ENCODE results near the gene FHIT. TPM values are rescaled to one million over a fixed set of nuclear protein-coding genes. Genes with fewer than 3 reads are reported as not detected.

The FHIT gene
- total and polyA plus RNA-seq, 2 experiments from 2014 or later = 0.22 to 0.90 TPM

DNA sequence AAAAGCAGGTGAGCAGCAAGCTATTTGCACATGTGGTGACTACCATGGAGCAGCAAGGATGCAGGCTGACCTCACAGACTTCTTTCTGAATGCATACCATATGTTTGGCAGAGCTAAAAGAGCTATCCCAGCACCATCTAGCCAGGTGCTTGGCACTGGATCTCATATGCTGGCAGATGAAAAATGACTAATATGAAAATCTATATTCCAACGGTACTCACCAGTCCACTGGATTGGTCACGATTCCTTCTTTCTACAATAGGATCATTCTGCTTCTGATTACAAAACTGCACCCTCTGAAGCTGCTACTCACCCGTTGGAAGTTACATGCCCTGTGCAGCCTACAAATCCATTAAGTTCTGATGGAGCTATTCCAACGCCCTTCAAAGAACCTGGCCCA is 1487.1 kb downstream of the FHIT start:
- Histone ChIP-seq H3K4me3 (no peak overlapping the region), H3K27me3 (replicated peaks; ENCODE audit: insufficient read depth) (no peaks in the 10 kb centered on the region), H3K79me2 (ENCODE audit: insufficient read depth) (no peaks in the 10 kb centered on the region), H3F3A (ENCODE audit: insufficient read depth) (peaks cover 27% of the 10 kb centered on the region), H3K9me3 (ENCODE audit: low read depth) (no peaks in the 10 kb centered on the region), H2AFZ (no peak overlapping the region), H3K9me2 (ENCODE audit: insufficient read depth) (no peaks in the 10 kb centered on the region), H3K4me2 (ENCODE audit: unreplicated experiment) (no peak overlapping the region), H4K20me1 (ENCODE audit: insufficient read depth) (no peaks in the 10 kb centered on the region), H3K9ac (no peak overlapping the region), H3K36me3 (ENCODE audit: low read depth) (no peaks in the 10 kb centered on the region), H3K4me1 (ENCODE audit: insufficient read depth) (peaks cover 25% of the 10 kb centered on the region), H3K27ac (no peak overlapping the region)
- WGBS, 2 experiments (ENCODE audit: low coverage in 1 of 2, low lambda C conversion rate in 2 of 2, missing lambda C conversion rate in 2 of 2) = 52 to 54% methylated on average over 4 of the region's 4 CpGs
- no peak for TF ChIP-seq EZH2phosphoT487 (IDR thresholded peaks at IDR 0.05; ENCODE audit: insufficient read depth, low read depth)
- no peak for TF ChIP-seq EZH2 (IDR thresholded peaks at IDR 0.05; ENCODE audit: insufficient read depth, poor library complexity, severe bottlenecking)
- in situ Hi-C loops (cut with MboI) = no loop called here
- DNase-seq = peak; percentile 15

DNA sequence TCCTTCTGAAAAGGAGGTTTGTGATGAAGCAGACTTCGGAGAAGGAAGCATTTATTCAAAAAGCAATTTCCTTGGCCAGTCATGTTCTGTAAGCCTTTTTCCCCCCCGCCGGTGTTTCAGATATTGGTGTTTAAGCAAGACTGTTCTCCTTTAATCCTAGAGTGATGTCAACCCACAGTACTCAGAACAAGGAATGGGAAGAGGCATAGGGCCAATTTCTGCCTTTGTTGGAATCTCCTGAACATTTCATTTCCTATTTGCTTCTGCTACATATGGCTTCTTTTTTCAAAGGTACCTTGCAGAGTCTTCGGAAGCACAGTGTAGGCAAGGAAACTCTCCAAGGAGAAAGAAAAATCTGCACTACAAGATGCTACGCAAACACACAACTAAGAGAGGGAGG is 1488.3 kb downstream of the FHIT start:
- WGBS, 2 experiments (ENCODE audit: low coverage in 1 of 2, low lambda C conversion rate in 2 of 2, missing lambda C conversion rate in 2 of 2) = 65 to 70% methylated on average over 5 of the region's 5 CpGs
- no peaks in the 10 kb centered on the region for H3K36me3 ChIP-seq (ENCODE audit: low read depth)
- no peak overlapping the region for H2AFZ ChIP-seq
- in situ Hi-C loops (cut with MboI) = no loop called here
- H3K4me3 ChIP-seq = no peak overlapping the region
- H3K27me3 ChIP-seq (replicated peaks; ENCODE audit: insufficient read depth) = no peaks in the 10 kb centered on the region
- H3K27ac ChIP-seq = no peak overlapping the region
- H3K79me2 ChIP-seq (ENCODE audit: insufficient read depth) = no peaks in the 10 kb centered on the region
- no peak overlapping the region for H3K9ac ChIP-seq
- H3K9me2 ChIP-seq (ENCODE audit: insufficient read depth) = no peaks in the 10 kb centered on the region
- TF ChIP-seq EZH2 (IDR thresholded peaks at IDR 0.05; ENCODE audit: insufficient read depth, poor library complexity, severe bottlenecking) (no peak), EZH2phosphoT487 (IDR thresholded peaks at IDR 0.05; ENCODE audit: insufficient read depth, low read depth) (no peak)
- H3K4me1 ChIP-seq (ENCODE audit: insufficient read depth) = peaks cover 35% of the 10 kb centered on the region
- no peaks in the 10 kb centered on the region for H3K9me3 ChIP-seq (ENCODE audit: low read depth)
- H3F3A ChIP-seq (ENCODE audit: insufficient read depth) = peaks cover 29% of the 10 kb centered on the region
- DNase-seq = no peak
- no peak overlapping the region for H3K4me2 ChIP-seq (ENCODE audit: unreplicated experiment)
- H4K20me1 ChIP-seq (ENCODE audit: insufficient read depth) = no peaks in the 10 kb centered on the region

DNA sequence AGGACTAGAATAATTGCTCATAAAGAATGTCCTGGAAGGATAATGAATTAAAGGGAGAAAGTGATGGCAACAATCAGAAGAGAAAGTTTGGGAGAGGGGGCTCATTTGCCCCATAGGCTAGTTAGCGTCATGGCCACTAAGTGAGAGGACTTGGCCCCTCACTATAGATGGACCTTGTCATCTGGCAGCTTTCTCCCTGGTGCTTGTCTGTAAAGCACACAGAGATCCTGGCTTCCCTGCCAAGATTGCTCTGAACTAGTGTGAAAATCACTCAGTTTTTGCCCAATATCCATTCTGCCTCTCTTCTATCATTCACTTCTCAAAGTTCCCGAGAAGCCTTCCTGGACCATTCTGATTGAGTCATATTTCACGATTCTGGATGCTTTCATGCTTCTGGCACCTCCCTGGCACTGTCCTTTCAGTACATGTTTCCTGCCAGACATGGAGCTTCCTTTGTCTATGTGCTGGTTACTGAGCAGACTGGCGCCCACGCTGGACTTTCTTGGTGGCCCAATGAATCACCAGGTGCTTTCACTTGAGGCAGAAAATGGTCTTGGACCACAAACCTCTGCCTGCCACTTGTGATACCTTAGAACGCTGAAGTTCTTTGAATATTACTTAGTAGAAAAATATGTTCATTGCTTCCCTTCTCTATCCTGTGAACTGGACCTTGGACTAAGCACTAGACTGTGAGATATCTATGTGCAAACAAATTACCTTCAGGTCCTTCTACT is 1491.8 kb downstream of the FHIT start:
- Histone ChIP-seq H3K27ac (peak overlapping the region; percentile 8; the same call in 1 of the 2 replicates), H2AFZ (no peak overlapping the region), H3F3A (ENCODE audit: insufficient read depth) (peaks cover 11% of the 10 kb centered on the region), H3K9ac (no peak overlapping the region), H3K27me3 (replicated peaks; ENCODE audit: insufficient read depth) (no peaks in the 10 kb centered on the region), H3K36me3 (ENCODE audit: low read depth) (no peaks in the 10 kb centered on the region), H4K20me1 (ENCODE audit: insufficient read depth) (no peaks in the 10 kb centered on the region), H3K4me2 (ENCODE audit: unreplicated experiment) (peak overlapping the region; percentile 13), H3K4me1 (ENCODE audit: insufficient read depth) (peaks cover 20% of the 10 kb centered on the region), H3K79me2 (ENCODE audit: insufficient read depth) (no peaks in the 10 kb centered on the region), H3K4me3 (0 out of 2 replicates have a peak overlapping the region, but pooled peaks have one; percentile 20), H3K9me2 (ENCODE audit: insufficient read depth) (no peaks in the 10 kb centered on the region), H3K9me3 (ENCODE audit: low read depth) (no peaks in the 10 kb centered on the region)
- TF ChIP-seq EZH2phosphoT487 (IDR thresholded peaks at IDR 0.05; ENCODE audit: insufficient read depth, low read depth) (no peak), EZH2 (IDR thresholded peaks at IDR 0.05; ENCODE audit: insufficient read depth, poor library complexity, severe bottlenecking) (no peak)
- in situ Hi-C loops (cut with MboI) = no loop called here
- peak; percentile 83 for DNase-seq
- 6 to 10% methylated on average over 6 of the region's 6 CpGs for WGBS, 2 experiments (ENCODE audit: low coverage in 1 of 2, low lambda C conversion rate in 2 of 2, missing lambda C conversion rate in 2 of 2)

DNA sequence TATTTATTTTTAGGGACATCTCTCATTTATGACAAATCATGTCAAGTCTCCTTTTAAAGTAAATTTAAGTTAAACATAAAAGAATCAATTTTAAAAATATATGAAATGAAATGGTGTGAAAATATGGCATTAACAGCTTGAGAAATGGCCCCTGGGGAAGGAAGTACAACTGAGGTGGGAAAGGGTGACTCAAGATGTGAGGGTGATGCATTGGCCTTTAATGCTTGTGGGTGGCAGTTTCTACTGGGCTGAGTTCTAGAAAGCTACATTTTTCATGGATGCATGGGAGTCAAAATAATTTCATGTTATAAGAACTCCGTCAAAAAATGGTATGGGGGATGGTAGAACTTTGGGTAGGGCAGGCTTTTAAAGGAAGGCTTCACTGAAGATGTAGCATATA is 1492.6 kb downstream of the FHIT start:
- peak; percentile 51 for DNase-seq
- Histone ChIP-seq H4K20me1 (ENCODE audit: insufficient read depth) (no peaks in the 10 kb centered on the region), H3K9me3 (ENCODE audit: low read depth) (no peaks in the 10 kb centered on the region), H3K27ac (no peak overlapping the region), H3F3A (ENCODE audit: insufficient read depth) (peaks cover 11% of the 10 kb centered on the region), H3K36me3 (ENCODE audit: low read depth) (no peaks in the 10 kb centered on the region), H3K4me1 (ENCODE audit: insufficient read depth) (peaks cover 27% of the 10 kb centered on the region), H3K27me3 (replicated peaks; ENCODE audit: insufficient read depth) (no peaks in the 10 kb centered on the region), H3K9ac (no peak overlapping the region), H3K9me2 (ENCODE audit: insufficient read depth) (no peaks in the 10 kb centered on the region), H3K4me2 (ENCODE audit: unreplicated experiment) (peak overlapping the region; percentile 13), H3K4me3 (no peak overlapping the region), H3K79me2 (ENCODE audit: insufficient read depth) (no peaks in the 10 kb centered on the region), H2AFZ (no peak overlapping the region)
- in situ Hi-C loops (cut with MboI) = no loop called here
- 70 to 71% methylated on average over 1 of the region's 1 CpG for WGBS, 2 experiments (ENCODE audit: low coverage in 1 of 2, low lambda C conversion rate in 2 of 2, missing lambda C conversion rate in 2 of 2)
- no peak for TF ChIP-seq EZH2 (IDR thresholded peaks at IDR 0.05; ENCODE audit: insufficient read depth, poor library complexity, severe bottlenecking)
- TF ChIP-seq EZH2phosphoT487 (IDR thresholded peaks at IDR 0.05; ENCODE audit: insufficient read depth, low read depth) = no peak

Data from GM23248 (cell line).